CD14-positive monocyte (primary cell): ENCODE measurements around the gene CAMK2N2. TPM values are rescaled to one million over a fixed set of nuclear protein-coding genes. Genes with fewer than 3 reads are reported as not detected.

Source experiments
- DNase-seq, 3 donors: peaks; one replicate each; pipeline ENCODE4 v3.0.0-alpha.2; 2011 to 2022
- H2AFZ ChIP-seq: 2 replicates; pipeline ENCODE4 v1.6.0; 2012; ENCODE audit warnings: mild to moderate bottlenecking, low read depth, low read length, inconsistent platforms; ENCODE audit not compliant: insufficient read depth, poor library complexity, severe bottlenecking
- H3K27ac ChIP-seq, 2 donors: 1 replicate in 1 of 2; 2 replicates in 1 of 2; pipeline ENCODE4 v1.5.1; 2012 to 2013; ENCODE audit warnings: low read length in 2 of 2, control low read depth in 1 of 2, inconsistent platforms in 1 of 2, low read depth in 1 of 2, mild to moderate bottlenecking in 1 of 2
- H3K27me3 ChIP-seq, 2 donors: one replicate each; pipeline versions ENCODE4 v1.6.0 to v1.6.1; 2011 to 2013; ENCODE audit warnings: low read length in 2 of 2; ENCODE audit not compliant: control insufficient read depth in 2 of 2, insufficient read depth in 2 of 2
- H3K36me3 ChIP-seq, 2 donors: replicated peaks in 1 of 2; 1 replicate in 1 of 2; 2 replicates in 1 of 2; pipeline versions ENCODE4 v1.5.1 to v1.6.1; 2012 to 2013; ENCODE audit warnings: low read length in 2 of 2, control low read depth in 1 of 2, inconsistent platforms in 1 of 2, mild to moderate bottlenecking in 1 of 2; ENCODE audit not compliant: insufficient read depth in 2 of 2, control insufficient read depth in 1 of 2
- H3K4me1 ChIP-seq, 2 donors: 1 replicate in 1 of 2; 2 replicates in 1 of 2; pipeline versions ENCODE4 v1.5.1 to v1.6.1; 2012 to 2013; ENCODE audit warnings: low read length in 2 of 2, control low read depth in 1 of 2, inconsistent platforms in 1 of 2, mild to moderate bottlenecking in 1 of 2, moderate library complexity in 1 of 2; ENCODE audit not compliant: insufficient read depth in 2 of 2, control insufficient read depth in 1 of 2
- H3K4me2 ChIP-seq: replicated peaks from 2 replicates; pipeline ENCODE3; 2012; ENCODE audit warnings: low read length, moderate library complexity, mild to moderate bottlenecking; ENCODE audit not compliant: poor library complexity, severe bottlenecking; ENCODE audit errors: extremely low read depth
- H3K4me3 ChIP-seq, 3 experiments: fragments of 200-600 bp in 1 of 3; sonication (generic) in 1 of 3; replicated peaks in 1 of 3; 1 replicate in 2 of 3; 2 replicates in 1 of 3; pipeline ENCODE4 v1.5.1; 2011 to 2013; ENCODE audit warnings: low read length in 3 of 3, mild to moderate bottlenecking in 3 of 3, control low read depth in 2 of 3, low read depth in 2 of 3, inconsistent platforms in 1 of 3, moderate library complexity in 1 of 3
- H3K79me2 ChIP-seq: 2 replicates; pipeline ENCODE4 v1.6.0; 2012; ENCODE audit warnings: mild to moderate bottlenecking, control low read depth, inconsistent platforms, low read length, moderate library complexity; ENCODE audit not compliant: insufficient read depth
- H3K9ac ChIP-seq: 2 replicates; pipeline ENCODE4 v1.6.0; 2017; ENCODE audit warnings: low read length, mild to moderate bottlenecking; ENCODE audit not compliant: insufficient read depth, poor library complexity, severe bottlenecking
- H3K9me3 ChIP-seq, 2 donors: replicated peaks in 1 of 2; 1 replicate in 1 of 2; 2 replicates in 1 of 2; pipeline versions ENCODE4 v1.5.1 to v1.6.1; 2012 to 2013; ENCODE audit warnings: low read length in 2 of 2, control low read depth in 1 of 2; ENCODE audit not compliant: control insufficient read depth in 1 of 2, insufficient read depth in 1 of 2
- H4K20me1 ChIP-seq: 2 replicates; pipeline ENCODE4 v1.6.0; 2012; ENCODE audit warnings: mild to moderate bottlenecking, low read length, control low read depth, moderate library complexity; ENCODE audit not compliant: insufficient read depth
- H3K27ac Mint-ChIP-seq, 7 donors: one replicate each; pipeline ENCODE4 v1.8.0; 2020; ENCODE audit warnings: mild to moderate bottlenecking in 7 of 7, mixed read lengths in 7 of 7, moderate library complexity in 6 of 7, inconsistent platforms in 2 of 7
- H3K27me3 Mint-ChIP-seq, 3 donors: one replicate each; pipeline ENCODE4 v1.8.0; 2021 to 2022; ENCODE audit warnings: low read depth in 3 of 3, mild to moderate bottlenecking in 3 of 3, mixed read lengths in 3 of 3, moderate library complexity in 3 of 3, inconsistent platforms in 1 of 3
- H3K36me3 Mint-ChIP-seq, 2 donors: one replicate each; pipeline ENCODE4 v1.8.0; 2020; ENCODE audit warnings: mixed read lengths in 2 of 2, inconsistent platforms in 1 of 2, mild to moderate bottlenecking in 1 of 2
- H3K4me1 Mint-ChIP-seq: one replicate; pipeline ENCODE4 v1.8.0; 2020; ENCODE audit warnings: mild to moderate bottlenecking, mixed read lengths
- H3K4me3 Mint-ChIP-seq, 2 donors: one replicate each; pipeline ENCODE4 v1.8.0; 2020; ENCODE audit warnings: mild to moderate bottlenecking in 2 of 2, mixed read lengths in 2 of 2, moderate library complexity in 1 of 2
- H3K9me3 Mint-ChIP-seq, 7 donors: one replicate each; pipeline ENCODE4 v1.8.0; 2020 to 2022; ENCODE audit warnings: mixed read lengths in 7 of 7, mild to moderate bottlenecking in 6 of 7, moderate library complexity in 6 of 7, inconsistent platforms in 2 of 7
- CTCF ChIP-seq: fragments of 200-600 bp; IDR thresholded peaks from one replicate; pipeline ENCODE4 v1.8.0; 2022; ENCODE audit warnings: antibody characterized with exemption, mild to moderate bottlenecking
- WGBS: methylation state at CpG from one replicate; pipeline ENCODE4 v1.1.5; 2013; ENCODE audit warnings: missing lambda C conversion rate; ENCODE audit not compliant: insufficient coverage; 5-methylcytosine and 5-hydroxymethylcytosine counted together
- intact Hi-C, 2 donors: fragments of 100-400 bp; cut with micrococcal nuclease; formaldehyde crosslinking; loops; one replicate each; pipeline versions ENCODE4 v1.15.0 to v1.15.1; 2023
- polyA plus RNA-seq, 3 donors: library from polyadenylated mRNA; depleted of rRNA in 1 of 3; unstranded in 2 of 3; stranded (reverse) in 1 of 3; fragments of 300-500 nt in 2 of 3; fragments of >200 nt in 1 of 3; fragmentation: Illumina TruSeq in 2 of 3; gene quantifications; 1 replicate in 2 of 3; 2 replicates in 1 of 3; pipeline ENCODE4 v1.2.3, GENCODE V29; 2012 to 2021

Gene CAMK2N2
- polyA plus RNA-seq, 3 donors = not detected

- Histone ChIP-seq H3K36me3 (peaks cover 79 to 87% of the 10 kb centered on the region in 2 donors), H4K20me1 (peaks cover 7% of the 10 kb centered on the region), H3K4me3 (no peak overlapping the region), H3K9ac (no peak overlapping the region), H3K79me2 (peaks cover 15% of the 10 kb centered on the region), H2AFZ (no peak overlapping the region), H3K9me3 (no peaks in the 10 kb centered on the region), H3K27ac (no peak overlapping the region), H3K27me3 (no peaks in the 10 kb centered on the region), H3K4me2 (no peak overlapping the region), H3K4me1 (no peaks in the 10 kb centered on the region)
- peak; percentile 28 for TF ChIP-seq CTCF
- no peak overlapping the region for H3K4me3 Mint-ChIP-seq
- H3K27ac Mint-ChIP-seq = peak overlapping the region in 3 of 7 donors; percentile 17 to 88 (median 21)
- intact Hi-C loops = no loop called here
- H3K4me1 Mint-ChIP-seq = peaks cover 2% of the 10 kb centered on the region
- H3K27me3 Mint-ChIP-seq = no peaks in the 10 kb centered on the region
- H3K9me3 Mint-ChIP-seq = no peaks in the 10 kb centered on the region
- no peak for DNase-seq
- WGBS = 67% methylated on average over 1 of the region's 1 CpG
- H3K36me3 Mint-ChIP-seq = peaks cover 81 to 91% of the 10 kb centered on the region in 2 donors
Measured at GRCh38 chr3:184305577-184305976, 44.2 kb upstream of the CAMK2N2 start.

DNA sequence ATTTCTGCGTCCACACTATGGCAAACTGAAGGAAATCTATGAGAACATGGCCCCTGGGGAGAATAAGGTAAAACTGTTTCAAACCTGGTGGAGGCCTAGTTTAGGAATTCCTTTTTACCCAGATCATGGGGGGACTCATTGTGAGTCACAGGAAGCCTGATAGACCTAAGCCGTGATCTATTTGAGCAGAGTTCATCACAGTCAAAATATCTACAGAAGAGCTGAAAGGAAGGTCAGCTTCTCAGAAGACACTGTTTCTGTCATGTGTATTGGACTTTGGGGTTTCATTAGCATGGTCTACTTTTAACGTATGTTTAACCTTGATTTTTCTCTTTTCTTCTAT, 39.0 kb upstream of the CAMK2N2 start:
- Mint-ChIP-seq H3K9me3 (no peaks in the 10 kb centered on the region), H3K4me1 (peaks cover 21% of the 10 kb centered on the region), H3K27ac (peak overlapping the region in 1 of 7 donors; percentile 86), H3K36me3 (peaks cover 47 to 50% of the 10 kb centered on the region in 2 donors), H3K4me3 (no peak overlapping the region), H3K27me3 (peaks cover 0 to 3% (median 0%) of the 10 kb centered on the region in 3 donors)
- no peak overlapping the region for H3K9ac ChIP-seq
- no peaks in the 10 kb centered on the region for H3K27me3 ChIP-seq
- TF ChIP-seq CTCF = no peak
- peak overlapping the region in 1 of 3 experiments; percentile 82 for H3K4me3 ChIP-seq
- H4K20me1 ChIP-seq = peaks cover 10% of the 10 kb centered on the region
- intact Hi-C loops = loop anchor here in 1 of 2 donors (2.0 kb wide), 1 partner anchor 126 kb away; the partner anchor contains the start of gene AP2M1
- no peak overlapping the region for H3K27ac ChIP-seq
- DNase-seq = no peak
- peaks cover 47 to 54% of the 10 kb centered on the region in 2 donors for H3K36me3 ChIP-seq
- no CpG with 5 or more reads among the region's 3 CpGs for WGBS
- no peak overlapping the region for H2AFZ ChIP-seq
- peaks cover 16 to 19% of the 10 kb centered on the region in 2 donors for H3K4me1 ChIP-seq
- peaks cover 29% of the 10 kb centered on the region for H3K79me2 ChIP-seq
- peak overlapping the region; percentile 92 for H3K4me2 ChIP-seq
- H3K9me3 ChIP-seq = no peaks in the 10 kb centered on the region
